Transverse colon (tissue), 4 donors: ENCODE results near the gene HOXA3.

Experiments used
- EP300 ChIP-seq: sonication (generic); formaldehyde crosslinking; IDR thresholded peaks from one replicate; pipeline ENCODE4 v1.6.1; 2017; ENCODE audit warnings: antibody characterized with exemption, low read depth
- POLR2A ChIP-seq: fragments of 450-650 bp; IDR thresholded peaks from one replicate; pipeline ENCODE4 v1.6.1; 2016; ENCODE audit warnings: antibody characterized with exemption, mild to moderate bottlenecking, moderate library complexity
- POLR2AphosphoS5 ChIP-seq, 3 donors: sonication (generic); formaldehyde crosslinking; IDR thresholded peaks; one replicate each; pipeline ENCODE4 v1.6.1; 2016; ENCODE audit warnings: antibody characterized with exemption in 3 of 3
- TF ChIP-seq, protein P1 (sequence below), 5 experiments: fragments of 200-600 bp in 3 of 5; fragments of 450-650 bp in 2 of 5; sonication (generic) in 3 of 5; IDR thresholded peaks; 1 replicate in 2 of 5; 2 replicates in 3 of 5; pipeline ENCODE4 v1.5.1; 2016 to 2017; ENCODE audit warnings: antibody characterized with exemption in 5 of 5, inconsistent platforms in 3 of 5, mild to moderate bottlenecking in 2 of 5, moderate library complexity in 1 of 5

DNA sequence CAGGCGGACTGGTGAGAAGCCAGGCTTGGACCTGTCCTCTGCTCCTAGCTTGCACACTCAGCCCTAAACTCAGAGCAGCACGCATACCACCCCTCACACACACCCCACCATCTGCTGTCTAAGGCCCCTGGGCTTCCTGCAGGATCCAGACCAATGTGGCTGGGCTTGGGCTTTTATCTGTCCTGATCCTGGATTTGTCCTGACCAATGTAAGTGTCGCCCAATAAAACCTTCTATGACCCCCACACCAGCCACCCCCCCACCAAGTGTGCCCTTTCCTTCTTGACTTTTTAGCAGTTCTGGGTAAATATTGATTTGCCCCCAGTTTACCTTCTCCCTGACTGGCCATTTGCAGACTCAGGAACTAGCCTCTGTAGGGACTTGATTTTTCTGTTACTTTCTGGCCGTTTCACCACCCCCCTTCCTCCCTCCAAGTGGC lies 49.2 kb upstream of the HOXA3 start:
- TF ChIP-seq, protein P1, sequence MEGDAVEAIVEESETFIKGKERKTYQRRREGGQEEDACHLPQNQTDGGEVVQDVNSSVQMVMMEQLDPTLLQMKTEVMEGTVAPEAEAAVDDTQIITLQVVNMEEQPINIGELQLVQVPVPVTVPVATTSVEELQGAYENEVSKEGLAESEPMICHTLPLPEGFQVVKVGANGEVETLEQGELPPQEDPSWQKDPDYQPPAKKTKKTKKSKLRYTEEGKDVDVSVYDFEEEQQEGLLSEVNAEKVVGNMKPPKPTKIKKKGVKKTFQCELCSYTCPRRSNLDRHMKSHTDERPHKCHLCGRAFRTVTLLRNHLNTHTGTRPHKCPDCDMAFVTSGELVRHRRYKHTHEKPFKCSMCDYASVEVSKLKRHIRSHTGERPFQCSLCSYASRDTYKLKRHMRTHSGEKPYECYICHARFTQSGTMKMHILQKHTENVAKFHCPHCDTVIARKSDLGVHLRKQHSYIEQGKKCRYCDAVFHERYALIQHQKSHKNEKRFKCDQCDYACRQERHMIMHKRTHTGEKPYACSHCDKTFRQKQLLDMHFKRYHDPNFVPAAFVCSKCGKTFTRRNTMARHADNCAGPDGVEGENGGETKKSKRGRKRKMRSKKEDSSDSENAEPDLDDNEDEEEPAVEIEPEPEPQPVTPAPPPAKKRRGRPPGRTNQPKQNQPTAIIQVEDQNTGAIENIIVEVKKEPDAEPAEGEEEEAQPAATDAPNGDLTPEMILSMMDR (IDR thresholded peaks at IDR 0.05), result no peak
- TF ChIP-seq EP300 (no peak), POLR2A (peak; percentile 51), POLR2AphosphoS5 (IDR thresholded peaks at IDR 0.05) (no peak)
